GM23338 (cell line): Measurements from ENCODE around the gene ATG2A. TPM values are rescaled to one million over a fixed set of nuclear protein-coding genes. Genes with fewer than 3 reads are reported as not detected.

Experiments
- ATAC-seq: fragments of 200-7000 bp; cut with Tn5 transposase; 3 replicates; pipeline ENCODE4 v1.9.1; 2020
- DNase-seq: peaks from one replicate; pipeline ENCODE4 v3.0.0-alpha.2; 2015; ENCODE audit warnings: low spot score
- H2AFZ ChIP-seq: fragments of 200-600 bp; sonication (generic); 2 replicates; pipeline ENCODE4 v1.8.0; 2016; ENCODE audit warnings: antibody characterized with exemption, mild to moderate bottlenecking, moderate library complexity
- H3F3A ChIP-seq: fragments of 200-600 bp; sonication (generic); replicated peaks from 2 replicates; pipeline ENCODE4 v1.8.0; 2017; ENCODE audit warnings: antibody characterized with exemption, mixed run types, low read depth
- H3K27ac ChIP-seq: fragments of 200-600 bp; sonication (generic); 2 replicates; pipeline ENCODE4 v1.6.1; 2016; ENCODE audit warnings: low read depth
- H3K27me3 ChIP-seq: fragments of 200-600 bp; sonication (generic); 2 replicates; pipeline ENCODE4 v1.8.0; 2016; ENCODE audit warnings: mild to moderate bottlenecking, mixed run types, moderate library complexity; ENCODE audit not compliant: insufficient read depth
- H3K36me3 ChIP-seq: fragments of 200-600 bp; sonication (generic); 2 replicates; pipeline ENCODE4 v1.8.0; 2016; ENCODE audit warnings: mild to moderate bottlenecking; ENCODE audit not compliant: insufficient read depth
- H3K4me1 ChIP-seq: fragments of 200-600 bp; sonication (generic); 2 replicates; pipeline ENCODE4 v1.8.0; 2016; ENCODE audit warnings: mild to moderate bottlenecking, moderate library complexity; ENCODE audit not compliant: insufficient read depth
- H3K4me2 ChIP-seq: fragments of 200-600 bp; sonication (generic); 2 replicates; pipeline ENCODE4 v1.7.1; 2017; ENCODE audit warnings: mixed run types
- H3K4me3 ChIP-seq: fragments of 200-600 bp; sonication (generic); 2 replicates; pipeline ENCODE4 v1.6.1; 2016; ENCODE audit warnings: mixed run types
- H3K79me2 ChIP-seq: fragments of 200-600 bp; sonication (generic); replicated peaks from 2 replicates; pipeline ENCODE4 v1.8.0; 2017; ENCODE audit warnings: mild to moderate bottlenecking; ENCODE audit not compliant: insufficient read depth
- H3K9me2 ChIP-seq: fragments of 200-600 bp; sonication (generic); 2 replicates; pipeline ENCODE4 v1.8.0; 2017; ENCODE audit not compliant: insufficient read depth
- H4K20me1 ChIP-seq: fragments of 200-600 bp; sonication (generic); replicated peaks from 2 replicates; pipeline ENCODE4 v1.8.0; 2017; ENCODE audit warnings: mild to moderate bottlenecking; ENCODE audit not compliant: insufficient read depth
- H3K27ac Mint-ChIP-seq: 2 replicates; pipeline ENCODE4 v1.8.0; 2020; ENCODE audit warnings: inconsistent platforms, mild to moderate bottlenecking, moderate library complexity, mixed read lengths
- H3K27me3 Mint-ChIP-seq: 3 replicates; pipeline ENCODE4 v1.8.0; 2022; ENCODE audit warnings: low read depth, mild to moderate bottlenecking, moderate library complexity, mixed read lengths, inconsistent platforms; ENCODE audit not compliant: insufficient read depth, poor library complexity
- H3K36me3 Mint-ChIP-seq: 3 replicates; pipeline ENCODE4 v1.8.0; 2021; ENCODE audit warnings: low read depth, mild to moderate bottlenecking, inconsistent platforms, moderate library complexity, mixed read lengths
- H3K4me1 Mint-ChIP-seq: 3 replicates; pipeline ENCODE4 v1.8.0; 2020; ENCODE audit warnings: mild to moderate bottlenecking, inconsistent platforms, mixed read lengths
- H3K4me3 Mint-ChIP-seq: 3 replicates; pipeline ENCODE4 v1.8.0; 2021; ENCODE audit warnings: moderate library complexity, mild to moderate bottlenecking, inconsistent platforms, mixed read lengths
- H3K9me3 Mint-ChIP-seq: 3 replicates; pipeline ENCODE4 v1.8.0; 2020; ENCODE audit warnings: moderate library complexity, mild to moderate bottlenecking, inconsistent platforms, mixed read lengths
- CREB1 ChIP-seq: fragments of 250-450 bp; sonication (Bioruptor Pico); IDR thresholded peaks from 2 replicates; pipeline ENCODE4 v1.5.0; 2020; ENCODE audit warnings: low read depth, mild to moderate bottlenecking, moderate library complexity
- EZH2phosphoT487 ChIP-seq: fragments of 200-600 bp; sonication (generic); IDR thresholded peaks from one replicate; pipeline ENCODE4 v1.8.1; 2018; ENCODE audit warnings: antibody characterized with exemption; ENCODE audit not compliant: unreplicated experiment
- NANOG ChIP-seq: IDR thresholded peaks from 2 replicates; pipeline ENCODE4 v1.6.1; 2016; ENCODE audit warnings: antibody characterized with exemption, borderline replicate concordance
- POLR2AphosphoS5 ChIP-seq: IDR thresholded peaks from 2 replicates; pipeline ENCODE4 v1.6.1; 2016; ENCODE audit warnings: antibody characterized with exemption, low read depth
- ZNF114 ChIP-seq: fragments of 250-450 bp; sonication (Bioruptor Pico); IDR thresholded peaks from 2 replicates; pipeline ENCODE4 v1.5.0; 2020; ENCODE audit warnings: mild to moderate bottlenecking, moderate library complexity
- polyA plus RNA-seq: library from polyadenylated mRNA; unstranded; fragments of >200 nt; fragmentation: Nextera tagmentation; extraction: Ambion mirVana; gene quantifications from 2 replicates; pipeline ENCODE4 v1.2.1, GENCODE V29; 2016
- total RNA-seq: library from RNA; depleted of rRNA; stranded (reverse); fragments of >200 nt; shearing (Covaris generic); gene quantifications from 2 replicates; pipeline ENCODE4 v1.2.3, GENCODE V29; 2014
- TF ChIP-seq, protein P1 (sequence below): fragments of 250-450 bp; sonication (Bioruptor Pico); IDR thresholded peaks from 2 replicates; pipeline ENCODE4 v1.5.0; 2020; ENCODE audit warnings: mild to moderate bottlenecking, moderate library complexity
- TF ChIP-seq, protein P2 (sequence below), 2 experiments: fragments of 200-600 bp in 1 of 2; sonication (generic) in 1 of 2; conservative IDR thresholded peaks; 2 replicates each; pipeline versions ENCODE4 v1.5.1 to v1.6.1; 2016 to 2017; ENCODE audit warnings: antibody characterized with exemption in 2 of 2, low read depth in 2 of 2, mild to moderate bottlenecking in 2 of 2, moderate library complexity in 1 of 2

The ATG2A gene
- total and polyA plus RNA-seq, 2 experiments from 2014 or later, result 8.7 to 31.7 TPM

DNA sequence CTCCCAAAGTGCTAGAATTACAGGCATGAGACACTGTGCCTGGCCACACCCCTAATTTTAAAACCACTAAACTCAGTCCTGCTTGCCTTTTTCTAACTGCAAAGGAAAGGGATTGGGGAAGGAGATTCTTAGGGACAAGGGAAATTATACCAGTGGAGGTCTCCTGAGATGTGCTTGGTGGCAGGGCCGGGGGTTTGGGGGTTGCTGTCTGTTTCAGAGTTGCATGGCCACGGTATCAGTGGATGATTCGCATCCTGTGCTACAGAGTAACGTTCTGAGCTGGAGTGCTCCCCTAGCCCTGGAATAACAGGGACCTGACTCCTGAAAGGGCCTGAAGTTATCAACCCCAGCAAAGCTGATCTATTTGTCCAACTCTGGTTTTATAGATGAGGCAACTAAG lies 19.5 kb upstream of the ATG2A start:
- Histone ChIP-seq H3K36me3 (no peaks in the 10 kb centered on the region), H3K27me3 (no peaks in the 10 kb centered on the region), H2AFZ (no peak overlapping the region), H3K79me2 (no peaks in the 10 kb centered on the region), H3K4me3 (no peak overlapping the region), H3K4me1 (peaks cover 7% of the 10 kb centered on the region; the same call in 1 of the 2 replicates), H3K4me2 (peak overlapping the region; percentile 54; the same call in 1 of the 2 replicates), H4K20me1 (no peaks in the 10 kb centered on the region), H3K9me2 (no peaks in the 10 kb centered on the region), H3K27ac (no peak overlapping the region), H3F3A (no peaks in the 10 kb centered on the region)
- Mint-ChIP-seq H3K9me3 (no peaks in the 10 kb centered on the region), H3K27me3 (peaks cover 12% of the 10 kb centered on the region), H3K27ac (no peak overlapping the region), H3K4me3 (peak overlapping the region; percentile 36; the same call in 1 of the 3 replicates), H3K4me1 (peaks cover 29% of the 10 kb centered on the region), H3K36me3 (no peaks in the 10 kb centered on the region)
- DNase-seq (no peak), ATAC-seq (no peak)
- TF ChIP-seq CREB1, result no peak
- TF ChIP-seq POLR2AphosphoS5, result no peak
- TF ChIP-seq, protein P1, sequence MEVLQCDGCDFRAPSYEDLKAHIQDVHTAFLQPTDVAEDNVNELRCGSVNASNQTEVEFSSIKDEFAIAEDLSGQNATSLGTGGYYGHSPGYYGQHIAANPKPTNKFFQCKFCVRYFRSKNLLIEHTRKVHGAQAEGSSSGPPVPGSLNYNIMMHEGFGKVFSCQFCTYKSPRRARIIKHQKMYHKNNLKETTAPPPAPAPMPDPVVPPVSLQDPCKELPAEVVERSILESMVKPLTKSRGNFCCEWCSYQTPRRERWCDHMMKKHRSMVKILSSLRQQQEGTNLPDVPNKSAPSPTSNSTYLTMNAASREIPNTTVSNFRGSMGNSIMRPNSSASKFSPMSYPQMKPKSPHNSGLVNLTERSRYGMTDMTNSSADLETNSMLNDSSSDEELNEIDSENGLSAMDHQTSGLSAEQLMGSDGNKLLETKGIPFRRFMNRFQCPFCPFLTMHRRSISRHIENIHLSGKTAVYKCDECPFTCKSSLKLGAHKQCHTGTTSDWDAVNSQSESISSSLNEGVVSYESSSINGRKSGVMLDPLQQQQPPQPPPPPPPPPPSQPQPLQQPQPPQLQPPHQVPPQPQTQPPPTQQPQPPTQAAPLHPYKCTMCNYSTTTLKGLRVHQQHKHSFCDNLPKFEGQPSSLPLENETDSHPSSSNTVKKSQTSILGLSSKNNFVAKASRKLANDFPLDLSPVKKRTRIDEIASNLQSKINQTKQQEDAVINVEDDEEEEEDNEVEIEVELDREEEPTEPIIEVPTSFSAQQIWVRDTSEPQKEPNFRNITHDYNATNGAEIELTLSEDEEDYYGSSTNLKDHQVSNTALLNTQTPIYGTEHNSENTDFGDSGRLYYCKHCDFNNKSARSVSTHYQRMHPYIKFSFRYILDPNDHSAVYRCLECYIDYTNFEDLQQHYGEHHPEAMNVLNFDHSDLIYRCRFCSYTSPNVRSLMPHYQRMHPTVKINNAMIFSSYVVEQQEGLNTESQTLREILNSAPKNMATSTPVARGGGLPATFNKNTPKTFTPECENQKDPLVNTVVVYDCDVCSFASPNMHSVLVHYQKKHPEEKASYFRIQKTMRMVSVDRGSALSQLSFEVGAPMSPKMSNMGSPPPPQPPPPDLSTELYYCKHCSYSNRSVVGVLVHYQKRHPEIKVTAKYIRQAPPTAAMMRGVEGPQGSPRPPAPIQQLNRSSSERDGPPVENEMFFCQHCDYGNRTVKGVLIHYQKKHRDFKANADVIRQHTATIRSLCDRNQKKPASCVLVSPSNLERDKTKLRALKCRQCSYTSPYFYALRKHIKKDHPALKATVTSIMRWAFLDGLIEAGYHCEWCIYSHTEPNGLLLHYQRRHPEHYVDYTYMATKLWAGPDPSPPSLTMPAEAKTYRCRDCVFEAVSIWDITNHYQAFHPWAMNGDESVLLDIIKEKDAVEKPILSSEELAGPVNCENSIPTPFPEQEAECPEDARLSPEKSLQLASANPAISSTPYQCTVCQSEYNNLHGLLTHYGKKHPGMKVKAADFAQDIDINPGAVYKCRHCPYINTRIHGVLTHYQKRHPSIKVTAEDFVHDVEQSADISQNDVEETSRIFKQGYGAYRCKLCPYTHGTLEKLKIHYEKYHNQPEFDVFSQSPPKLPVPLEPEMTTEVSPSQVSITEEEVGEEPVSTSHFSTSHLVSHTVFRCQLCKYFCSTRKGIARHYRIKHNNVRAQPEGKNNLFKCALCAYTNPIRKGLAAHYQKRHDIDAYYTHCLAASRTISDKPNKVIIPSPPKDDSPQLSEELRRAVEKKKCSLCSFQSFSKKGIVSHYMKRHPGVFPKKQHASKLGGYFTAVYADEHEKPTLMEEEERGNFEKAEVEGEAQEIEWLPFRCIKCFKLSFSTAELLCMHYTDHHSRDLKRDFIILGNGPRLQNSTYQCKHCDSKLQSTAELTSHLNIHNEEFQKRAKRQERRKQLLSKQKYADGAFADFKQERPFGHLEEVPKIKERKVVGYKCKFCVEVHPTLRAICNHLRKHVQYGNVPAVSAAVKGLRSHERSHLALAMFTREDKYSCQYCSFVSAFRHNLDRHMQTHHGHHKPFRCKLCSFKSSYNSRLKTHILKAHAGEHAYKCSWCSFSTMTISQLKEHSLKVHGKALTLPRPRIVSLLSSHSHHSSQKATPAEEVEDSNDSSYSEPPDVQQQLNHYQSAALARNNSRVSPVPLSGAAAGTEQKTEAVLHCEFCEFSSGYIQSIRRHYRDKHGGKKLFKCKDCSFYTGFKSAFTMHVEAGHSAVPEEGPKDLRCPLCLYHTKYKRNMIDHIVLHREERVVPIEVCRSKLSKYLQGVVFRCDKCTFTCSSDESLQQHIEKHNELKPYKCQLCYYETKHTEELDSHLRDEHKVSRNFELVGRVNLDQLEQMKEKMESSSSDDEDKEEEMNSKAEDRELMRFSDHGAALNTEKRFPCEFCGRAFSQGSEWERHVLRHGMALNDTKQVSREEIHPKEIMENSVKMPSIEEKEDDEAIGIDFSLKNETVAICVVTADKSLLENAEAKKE, result no peak
- no peak for TF ChIP-seq ZNF114 (CRISPR knock-in tag)

DNA sequence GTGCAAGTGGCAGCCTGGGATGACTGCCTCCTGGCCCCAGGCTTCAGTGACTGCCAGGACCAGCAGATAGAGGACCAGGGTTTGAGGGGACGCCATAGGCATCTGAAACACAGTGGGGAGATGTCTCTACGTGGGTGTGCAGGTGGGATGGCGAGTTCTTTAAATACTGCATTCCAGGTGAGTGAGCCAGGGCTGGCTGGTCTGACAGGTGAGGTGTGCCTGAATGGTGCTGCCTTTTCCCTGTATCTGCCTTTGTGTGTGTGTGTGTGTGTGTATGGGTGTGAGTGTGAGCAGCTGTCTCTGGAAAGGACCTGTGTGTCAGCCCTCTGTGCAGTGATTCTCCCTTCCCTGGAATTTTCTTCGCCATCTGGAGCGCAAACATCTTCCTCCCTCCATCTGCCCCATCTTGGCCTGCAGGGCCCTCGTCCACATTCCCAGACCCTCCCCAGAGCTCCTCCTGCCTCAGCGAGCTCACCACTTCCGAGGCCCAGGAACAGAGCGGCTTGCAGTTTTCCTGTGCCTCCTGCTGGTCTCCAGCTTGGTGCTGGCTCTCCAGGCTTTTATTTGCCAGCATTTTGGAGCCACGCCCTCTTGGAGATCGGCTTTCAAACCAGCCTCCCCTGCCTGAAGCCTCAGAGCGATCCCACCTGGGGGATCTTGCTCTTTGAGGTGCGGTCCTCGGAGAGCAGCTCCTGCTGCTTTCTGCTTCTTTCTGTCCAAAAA lies 18.5 kb upstream of the ATG2A start, which contains the start of gene GPHA2:
Gene GPHA2, minus strand, starts transcription at position 535 of the 723 bp plus-strand sequence. Its CDS starts 433 bp downstream, at position 102.
- H3K9me3 Mint-ChIP-seq, result no peaks in the 10 kb centered on the region
- Histone ChIP-seq H3K27me3 (no peaks in the 10 kb centered on the region), H3K36me3 (no peaks in the 10 kb centered on the region), H3K4me1 (peaks cover 7% of the 10 kb centered on the region; the same call in 1 of the 2 replicates), H4K20me1 (no peaks in the 10 kb centered on the region), H3K4me2 (peak within 1 kb of the TSS; percentile 54), H3K4me3 (no peak within 1 kb of the TSS; the same call in 1 of the 2 replicates), H3K79me2 (no peaks in the 10 kb centered on the region), H3F3A (no peaks in the 10 kb centered on the region), H2AFZ (no peak within 1 kb of the TSS; the same call in 1 of the 2 replicates), H3K27ac (no peak within 1 kb of the TSS), H3K9me2 (no peaks in the 10 kb centered on the region)
- H3K4me3 Mint-ChIP-seq, result peak within 1 kb of the TSS; percentile 45
- DNase-seq, result peak; percentile 90
- H3K36me3 Mint-ChIP-seq, result no peaks in the 10 kb centered on the region
- H3K4me1 Mint-ChIP-seq, result peaks cover 29% of the 10 kb centered on the region
- peaks cover 12% of the 10 kb centered on the region for H3K27me3 Mint-ChIP-seq
- peak; percentile 89 for ATAC-seq
- no peak within 1 kb of the TSS for H3K27ac Mint-ChIP-seq
- TF ChIP-seq ZNF114 (CRISPR knock-in tag) (no peak), EZH2phosphoT487 (no peak), NANOG (no peak)
- TF ChIP-seq, protein P2, sequence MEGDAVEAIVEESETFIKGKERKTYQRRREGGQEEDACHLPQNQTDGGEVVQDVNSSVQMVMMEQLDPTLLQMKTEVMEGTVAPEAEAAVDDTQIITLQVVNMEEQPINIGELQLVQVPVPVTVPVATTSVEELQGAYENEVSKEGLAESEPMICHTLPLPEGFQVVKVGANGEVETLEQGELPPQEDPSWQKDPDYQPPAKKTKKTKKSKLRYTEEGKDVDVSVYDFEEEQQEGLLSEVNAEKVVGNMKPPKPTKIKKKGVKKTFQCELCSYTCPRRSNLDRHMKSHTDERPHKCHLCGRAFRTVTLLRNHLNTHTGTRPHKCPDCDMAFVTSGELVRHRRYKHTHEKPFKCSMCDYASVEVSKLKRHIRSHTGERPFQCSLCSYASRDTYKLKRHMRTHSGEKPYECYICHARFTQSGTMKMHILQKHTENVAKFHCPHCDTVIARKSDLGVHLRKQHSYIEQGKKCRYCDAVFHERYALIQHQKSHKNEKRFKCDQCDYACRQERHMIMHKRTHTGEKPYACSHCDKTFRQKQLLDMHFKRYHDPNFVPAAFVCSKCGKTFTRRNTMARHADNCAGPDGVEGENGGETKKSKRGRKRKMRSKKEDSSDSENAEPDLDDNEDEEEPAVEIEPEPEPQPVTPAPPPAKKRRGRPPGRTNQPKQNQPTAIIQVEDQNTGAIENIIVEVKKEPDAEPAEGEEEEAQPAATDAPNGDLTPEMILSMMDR (conservative IDR thresholded peaks at IDR 0.05; ENCODE audit: low read depth in 2 of 2), result 0 out of 4 replicates have a peak, but pooled peaks of 1 of the 2 experiments have one; percentile 9
